Measurements from ENCODE around the gene UBASH3A. TPM values are rescaled to one million over a fixed set of nuclear protein-coding genes. Genes with fewer than 3 reads are reported as not detected.

UBASH3A gene
- polyA plus RNA-seq, 1 of the 3 experiments (the other 2 are of a cell fraction): not detected

DNA sequence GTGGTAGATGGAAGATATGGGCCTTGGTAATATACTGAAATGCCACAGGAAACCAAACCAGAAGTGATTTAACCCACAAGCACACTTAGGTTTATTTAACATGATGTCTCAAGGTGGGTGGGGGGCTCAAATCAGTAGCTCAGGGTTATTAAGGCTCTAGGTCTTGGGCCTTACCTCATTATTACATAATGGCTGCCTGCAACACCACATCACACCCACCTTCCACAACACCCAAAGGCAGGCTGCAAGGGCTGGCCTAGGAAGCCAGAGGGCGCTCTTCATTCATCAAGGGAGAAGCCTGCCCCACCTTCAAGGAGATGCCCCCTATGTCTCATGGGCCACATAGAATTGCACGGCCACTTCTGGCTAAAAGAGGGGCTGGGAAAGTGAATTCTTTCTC is 43.4 kb upstream of the UBASH3A start:
- ChIA-PET POLR2A (no interaction called here), CTCF (interaction anchor here (1.0 to 2.2 kb wide), 2 partner anchors 50 to 243 kb away, joined by 3 to 6 read pairs; no protein-coding TSS in a partner anchor)
- Histone ChIP-seq H3K4me3 (ENCODE audit: low read depth in 2 of 2, low read length in 1 of 2) (no peak overlapping the region), H4K20me1 (ENCODE audit: insufficient read depth) (no peaks in the 10 kb centered on the region), H3K79me2 (ENCODE audit: insufficient read depth) (no peaks in the 10 kb centered on the region), H3K4me2 (no peak overlapping the region), H3K27ac (ENCODE audit: low read depth in 2 of 2, low read length in 1 of 2) (no peak overlapping the region), H3K9me3 (no peaks in the 10 kb centered on the region), H3K4me1 (ENCODE audit: control insufficient read depth in 1 of 2, insufficient read depth in 2 of 2, low read depth in 1 of 2, low read length in 1 of 2) (no peaks in the 10 kb centered on the region), H3K9ac (no peak overlapping the region), H3K36me3 (replicated peaks in 1 of 2; ENCODE audit: control insufficient read depth in 1 of 2, insufficient read depth in 2 of 2, low read length in 1 of 2) (no peaks in the 10 kb centered on the region), H2AFZ (ENCODE audit: low read depth) (no peak overlapping the region), H3K9me2 (no peaks in the 10 kb centered on the region), H3F3A (replicated peaks; ENCODE audit: insufficient read depth) (no peaks in the 10 kb centered on the region), H3K27me3 (ENCODE audit: insufficient read depth) (no peaks in the 10 kb centered on the region)
- 44% methylated on average over 2 of the region's 2 CpGs for WGBS (ENCODE audit: low lambda C conversion rate)
- no peak for TF ChIP-seq CHD2 (IDR thresholded peaks at IDR 0.05; ENCODE audit: low read length, partially characterized antibody)
- no peak for TF ChIP-seq RFX5 (IDR thresholded peaks at IDR 0.05; ENCODE audit: low read length)
- TF ChIP-seq, protein P1, sequence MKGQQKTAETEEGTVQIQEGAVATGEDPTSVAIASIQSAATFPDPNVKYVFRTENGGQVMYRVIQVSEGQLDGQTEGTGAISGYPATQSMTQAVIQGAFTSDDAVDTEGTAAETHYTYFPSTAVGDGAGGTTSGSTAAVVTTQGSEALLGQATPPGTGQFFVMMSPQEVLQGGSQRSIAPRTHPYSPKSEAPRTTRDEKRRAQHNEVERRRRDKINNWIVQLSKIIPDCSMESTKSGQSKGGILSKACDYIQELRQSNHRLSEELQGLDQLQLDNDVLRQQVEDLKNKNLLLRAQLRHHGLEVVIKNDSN (IDR thresholded peaks at IDR 0.05; ENCODE audit: borderline replicate concordance, low read depth): no peak
- TF ChIP-seq, protein P2, sequence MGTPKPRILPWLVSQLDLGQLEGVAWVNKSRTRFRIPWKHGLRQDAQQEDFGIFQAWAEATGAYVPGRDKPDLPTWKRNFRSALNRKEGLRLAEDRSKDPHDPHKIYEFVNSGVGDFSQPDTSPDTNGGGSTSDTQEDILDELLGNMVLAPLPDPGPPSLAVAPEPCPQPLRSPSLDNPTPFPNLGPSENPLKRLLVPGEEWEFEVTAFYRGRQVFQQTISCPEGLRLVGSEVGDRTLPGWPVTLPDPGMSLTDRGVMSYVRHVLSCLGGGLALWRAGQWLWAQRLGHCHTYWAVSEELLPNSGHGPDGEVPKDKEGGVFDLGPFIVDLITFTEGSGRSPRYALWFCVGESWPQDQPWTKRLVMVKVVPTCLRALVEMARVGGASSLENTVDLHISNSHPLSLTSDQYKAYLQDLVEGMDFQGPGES (IDR thresholded peaks at IDR 0.05; ENCODE audit: low read depth, low read length): no peak
- TF ChIP-seq RAD21 (IDR thresholded peaks at IDR 0.05; ENCODE audit: low read length): no peak
- TF ChIP-seq FOXM1 (IDR thresholded peaks at IDR 0.05; ENCODE audit: low read depth): no peak
- no peak for TF ChIP-seq GATA2 (CRISPR knock-in tag; IDR thresholded peaks at IDR 0.05)
- no peak for TF ChIP-seq YY1 (IDR thresholded peaks at IDR 0.05; ENCODE audit: low read depth)
- TF ChIP-seq, protein P3, sequence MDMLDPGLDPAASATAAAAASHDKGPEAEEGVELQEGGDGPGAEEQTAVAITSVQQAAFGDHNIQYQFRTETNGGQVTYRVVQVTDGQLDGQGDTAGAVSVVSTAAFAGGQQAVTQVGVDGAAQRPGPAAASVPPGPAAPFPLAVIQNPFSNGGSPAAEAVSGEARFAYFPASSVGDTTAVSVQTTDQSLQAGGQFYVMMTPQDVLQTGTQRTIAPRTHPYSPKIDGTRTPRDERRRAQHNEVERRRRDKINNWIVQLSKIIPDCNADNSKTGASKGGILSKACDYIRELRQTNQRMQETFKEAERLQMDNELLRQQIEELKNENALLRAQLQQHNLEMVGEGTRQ (IDR thresholded peaks at IDR 0.05; ENCODE audit: borderline replicate concordance, low read depth, low read length): no peak
- TF ChIP-seq EZH2phosphoT487 (IDR thresholded peaks at IDR 0.05; ENCODE audit: borderline replicate concordance, low read depth): no peak
- TF ChIP-seq SIN3A (IDR thresholded peaks at IDR 0.05; ENCODE audit: borderline replicate concordance, low read depth, low read length): no peak
- TF ChIP-seq NRF1 (IDR thresholded peaks at IDR 0.05; ENCODE audit: low read depth, low read length): no peak
- no peak for TF ChIP-seq JUND (IDR thresholded peaks at IDR 0.05)
- TF ChIP-seq, protein P4, sequence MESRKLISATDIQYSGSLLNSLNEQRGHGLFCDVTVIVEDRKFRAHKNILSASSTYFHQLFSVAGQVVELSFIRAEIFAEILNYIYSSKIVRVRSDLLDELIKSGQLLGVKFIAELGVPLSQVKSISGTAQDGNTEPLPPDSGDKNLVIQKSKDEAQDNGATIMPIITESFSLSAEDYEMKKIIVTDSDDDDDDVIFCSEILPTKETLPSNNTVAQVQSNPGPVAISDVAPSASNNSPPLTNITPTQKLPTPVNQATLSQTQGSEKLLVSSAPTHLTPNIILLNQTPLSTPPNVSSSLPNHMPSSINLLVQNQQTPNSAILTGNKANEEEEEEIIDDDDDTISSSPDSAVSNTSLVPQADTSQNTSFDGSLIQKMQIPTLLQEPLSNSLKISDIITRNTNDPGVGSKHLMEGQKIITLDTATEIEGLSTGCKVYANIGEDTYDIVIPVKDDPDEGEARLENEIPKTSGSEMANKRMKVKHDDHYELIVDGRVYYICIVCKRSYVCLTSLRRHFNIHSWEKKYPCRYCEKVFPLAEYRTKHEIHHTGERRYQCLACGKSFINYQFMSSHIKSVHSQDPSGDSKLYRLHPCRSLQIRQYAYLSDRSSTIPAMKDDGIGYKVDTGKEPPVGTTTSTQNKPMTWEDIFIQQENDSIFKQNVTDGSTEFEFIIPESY (IDR thresholded peaks at IDR 0.05; ENCODE audit: borderline replicate concordance, low read depth): no peak
- TF ChIP-seq FOXJ3 (CRISPR knock-in tag; IDR thresholded peaks at IDR 0.05): no peak
- no peak for TF ChIP-seq ELF1 (IDR thresholded peaks at IDR 0.05)
- no peak for DNase-seq
